Type B pancreatic cell (in vitro differentiated cells): ENCODE measurements around the gene IQCN. TPM values are rescaled to one million over a fixed set of nuclear protein-coding genes. Genes with fewer than 3 reads are reported as not detected.

Experiments used
- DNase-seq: peaks from one replicate; pipeline ENCODE4 v3.0.0; 2021; ENCODE audit warnings: mixed read lengths; ENCODE audit not compliant: unreplicated experiment; ENCODE audit errors: extremely low spot score
- H3K27ac Mint-ChIP-seq: 2 replicates; pipeline ENCODE4 v1.8.0; 2021; ENCODE audit warnings: mild to moderate bottlenecking, mixed read lengths
- H3K27me3 Mint-ChIP-seq: 2 replicates; pipeline ENCODE4 v1.8.0; 2021; ENCODE audit warnings: mixed read lengths
- H3K36me3 Mint-ChIP-seq: 2 replicates; pipeline ENCODE4 v1.8.0; 2021; ENCODE audit warnings: mixed read lengths
- H3K4me1 Mint-ChIP-seq: one replicate; pipeline ENCODE4 v1.8.0; 2021; ENCODE audit warnings: mixed read lengths; ENCODE audit not compliant: unreplicated experiment
- H3K4me3 Mint-ChIP-seq: 2 replicates; pipeline ENCODE4 v1.8.0; 2021; ENCODE audit warnings: mild to moderate bottlenecking, mixed read lengths
- H3K9me3 Mint-ChIP-seq: 2 replicates; pipeline ENCODE4 v1.8.0; 2021; ENCODE audit warnings: mixed read lengths
- total RNA-seq: library from RNA; stranded (reverse); gene quantifications from 2 replicates; pipeline ENCODE4 v1.2.1, GENCODE V29; 2021; ENCODE audit warnings: low replicate concordance
- TF ChIP-seq, protein P1 (sequence below): fragments of 200-600 bp; sonication (generic); conservative IDR thresholded peaks from 2 replicates; pipeline ENCODE4 v1.5.0; 2021; ENCODE audit warnings: antibody characterized with exemption, mild to moderate bottlenecking

Gene IQCN
- total RNA-seq, 1 donor from 2014 or later = 7.8 TPM

DNA sequence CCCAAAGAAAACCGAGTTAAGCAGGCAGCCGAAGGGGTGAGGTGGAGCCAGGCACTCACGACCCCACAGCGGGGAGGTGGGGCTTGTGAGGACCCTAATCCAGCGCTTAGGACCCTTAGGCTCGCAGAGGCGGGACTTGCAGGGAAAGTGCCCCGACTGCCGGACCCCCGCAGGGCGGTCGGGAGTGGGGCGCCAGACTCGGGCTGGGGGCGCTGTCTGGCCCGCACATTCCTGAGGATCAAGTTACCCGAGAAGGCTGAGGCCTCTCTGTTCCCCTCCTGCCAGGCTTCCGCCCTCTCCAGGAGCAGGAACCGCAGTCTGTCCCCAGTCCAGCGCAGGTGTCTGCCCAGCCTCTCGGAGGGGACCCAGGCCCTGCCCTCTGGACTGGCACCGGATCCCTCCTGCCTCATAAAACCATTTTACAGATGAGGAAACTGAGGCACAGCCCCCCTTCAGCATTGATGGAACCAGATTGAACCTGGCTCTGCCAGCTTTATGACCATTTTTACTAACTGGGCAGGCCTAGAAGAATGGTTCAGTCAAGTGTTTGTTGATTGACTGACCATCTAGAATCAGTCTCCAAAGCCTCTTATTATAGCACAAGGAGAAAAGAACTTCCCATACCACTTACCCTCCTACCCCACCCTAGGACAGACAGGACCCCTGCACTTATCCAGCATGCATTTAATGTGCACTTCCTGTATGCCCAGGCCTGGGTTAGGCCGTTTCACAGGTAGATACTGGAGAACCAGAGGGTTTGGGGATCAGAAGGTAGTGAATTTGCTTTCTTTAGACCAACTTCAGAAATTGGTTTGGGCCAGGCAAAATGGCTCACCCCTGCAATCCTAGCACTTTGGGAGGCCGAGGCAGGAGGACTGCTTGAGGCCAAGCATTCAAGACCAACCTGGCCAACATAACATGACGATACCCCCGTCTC, 13.9 kb upstream of the IQCN start:
- H3K27ac Mint-ChIP-seq = peak overlapping the region; percentile 56
- no peaks in the 10 kb centered on the region for H3K27me3 Mint-ChIP-seq
- TF ChIP-seq, protein P1, sequence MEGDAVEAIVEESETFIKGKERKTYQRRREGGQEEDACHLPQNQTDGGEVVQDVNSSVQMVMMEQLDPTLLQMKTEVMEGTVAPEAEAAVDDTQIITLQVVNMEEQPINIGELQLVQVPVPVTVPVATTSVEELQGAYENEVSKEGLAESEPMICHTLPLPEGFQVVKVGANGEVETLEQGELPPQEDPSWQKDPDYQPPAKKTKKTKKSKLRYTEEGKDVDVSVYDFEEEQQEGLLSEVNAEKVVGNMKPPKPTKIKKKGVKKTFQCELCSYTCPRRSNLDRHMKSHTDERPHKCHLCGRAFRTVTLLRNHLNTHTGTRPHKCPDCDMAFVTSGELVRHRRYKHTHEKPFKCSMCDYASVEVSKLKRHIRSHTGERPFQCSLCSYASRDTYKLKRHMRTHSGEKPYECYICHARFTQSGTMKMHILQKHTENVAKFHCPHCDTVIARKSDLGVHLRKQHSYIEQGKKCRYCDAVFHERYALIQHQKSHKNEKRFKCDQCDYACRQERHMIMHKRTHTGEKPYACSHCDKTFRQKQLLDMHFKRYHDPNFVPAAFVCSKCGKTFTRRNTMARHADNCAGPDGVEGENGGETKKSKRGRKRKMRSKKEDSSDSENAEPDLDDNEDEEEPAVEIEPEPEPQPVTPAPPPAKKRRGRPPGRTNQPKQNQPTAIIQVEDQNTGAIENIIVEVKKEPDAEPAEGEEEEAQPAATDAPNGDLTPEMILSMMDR = no peak
- H3K9me3 Mint-ChIP-seq = no peaks in the 10 kb centered on the region
- no peak for DNase-seq
- H3K36me3 Mint-ChIP-seq = no peaks in the 10 kb centered on the region
- peaks cover 41% of the 10 kb centered on the region for H3K4me1 Mint-ChIP-seq
- peak overlapping the region; percentile 34 for H3K4me3 Mint-ChIP-seq

DNA sequence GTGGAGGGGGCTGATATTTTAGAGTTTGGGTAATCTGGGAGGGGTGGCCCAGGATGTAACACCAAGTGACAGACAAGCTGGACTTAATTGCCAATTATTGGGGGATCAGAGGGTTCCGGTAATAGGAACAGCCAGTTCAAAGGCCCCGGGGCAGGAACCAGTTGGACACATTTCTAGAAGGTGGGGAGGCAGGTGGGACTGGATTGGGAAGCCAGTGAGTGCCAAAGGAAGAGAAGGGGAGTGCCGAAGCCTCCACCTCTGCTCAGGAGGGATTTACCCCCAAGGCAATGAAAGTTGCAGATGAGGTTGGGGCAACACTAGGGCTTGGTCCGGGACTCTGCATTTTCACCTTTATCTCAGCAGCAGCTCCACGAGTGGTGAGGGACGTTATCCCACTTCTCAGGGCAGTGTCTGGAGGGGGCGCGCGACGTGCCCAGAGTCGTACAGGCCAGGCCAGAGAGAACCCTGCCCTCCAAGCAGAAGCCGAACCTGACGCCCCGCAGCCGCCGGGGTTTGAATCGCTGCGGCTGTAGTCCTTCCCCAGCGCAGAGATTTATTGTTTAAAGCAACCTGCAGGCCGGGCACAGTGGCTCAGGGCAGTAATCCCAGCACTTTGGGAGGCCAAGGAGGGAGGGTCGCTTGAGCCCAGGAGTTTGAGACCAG, 12.9 kb upstream of the IQCN start:
- H3K27ac Mint-ChIP-seq = peak overlapping the region; percentile 81
- DNase-seq = no peak
- H3K36me3 Mint-ChIP-seq = no peaks in the 10 kb centered on the region
- H3K4me1 Mint-ChIP-seq = peaks cover 46% of the 10 kb centered on the region
- no peaks in the 10 kb centered on the region for H3K9me3 Mint-ChIP-seq
- peak overlapping the region; percentile 69 for H3K4me3 Mint-ChIP-seq
- TF ChIP-seq, protein P1 = no peak
- no peaks in the 10 kb centered on the region for H3K27me3 Mint-ChIP-seq

DNA sequence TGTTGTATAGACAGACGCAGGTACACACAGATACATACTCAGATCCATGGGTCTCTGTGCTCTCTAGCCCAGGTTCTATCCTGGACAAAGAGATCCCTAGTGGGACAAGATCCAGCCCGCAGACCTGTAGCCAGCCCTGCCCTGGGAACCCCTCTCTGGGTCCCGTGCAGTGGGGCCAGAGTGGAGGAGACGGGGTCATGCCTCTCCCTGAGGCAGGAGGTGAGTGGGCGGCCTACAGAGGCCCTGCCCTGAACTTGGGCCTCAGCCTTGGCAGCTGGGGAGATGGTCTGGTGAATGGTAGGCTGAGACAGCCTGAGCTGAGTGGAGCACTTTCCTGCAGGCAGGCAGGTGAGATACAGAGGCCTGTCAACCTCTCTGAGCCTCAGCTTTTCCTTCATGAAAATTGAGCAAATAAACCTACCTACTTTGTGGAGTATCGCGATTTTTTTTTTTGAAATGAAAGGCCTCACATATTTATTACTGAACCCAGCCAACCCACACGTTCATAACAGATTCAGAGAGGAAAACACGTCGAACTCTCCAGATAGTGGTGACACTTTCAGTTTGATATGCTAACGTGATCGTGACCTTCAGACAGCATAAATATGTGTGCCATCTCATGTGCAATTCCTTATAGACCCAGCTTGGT, 10.6 kb upstream of the IQCN start:
- Mint-ChIP-seq H3K36me3 (peaks cover under 1% of the 10 kb centered on the region), H3K27ac (peak overlapping the region; percentile 83), H3K9me3 (no peaks in the 10 kb centered on the region), H3K27me3 (peaks cover 1% of the 10 kb centered on the region), H3K4me1 (peaks cover 35% of the 10 kb centered on the region), H3K4me3 (peak overlapping the region; percentile 51)
- TF ChIP-seq, protein P1 = no peak
- no peak for DNase-seq

DNA sequence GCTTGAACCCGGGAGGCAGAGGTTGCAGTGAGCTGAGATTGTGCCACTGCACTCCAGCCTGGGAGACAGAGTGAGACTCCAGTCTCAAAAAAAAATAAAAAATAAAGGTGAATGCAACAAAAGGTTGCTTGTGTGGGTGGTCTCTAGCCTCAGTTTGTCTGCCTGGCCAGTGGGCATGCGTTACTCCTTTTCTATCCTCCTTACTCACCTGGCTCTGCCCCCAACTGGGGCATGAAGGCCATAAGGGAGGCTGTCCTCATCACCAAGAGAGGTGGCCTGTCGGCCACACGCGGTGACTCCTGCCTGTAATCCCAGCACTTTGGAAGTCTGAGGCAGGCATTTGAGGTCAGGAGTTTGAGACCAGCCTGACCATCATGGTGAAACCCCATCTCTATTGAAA, 9.1 kb upstream of the IQCN start:
- H3K36me3 Mint-ChIP-seq = peaks cover 8% of the 10 kb centered on the region
- H3K9me3 Mint-ChIP-seq = no peaks in the 10 kb centered on the region
- no peak overlapping the region for H3K4me3 Mint-ChIP-seq
- no peak for DNase-seq
- TF ChIP-seq, protein P1 = no peak
- no peak overlapping the region for H3K27ac Mint-ChIP-seq
- H3K4me1 Mint-ChIP-seq = peaks cover 38% of the 10 kb centered on the region
- H3K27me3 Mint-ChIP-seq = peaks cover 6% of the 10 kb centered on the region

DNA sequence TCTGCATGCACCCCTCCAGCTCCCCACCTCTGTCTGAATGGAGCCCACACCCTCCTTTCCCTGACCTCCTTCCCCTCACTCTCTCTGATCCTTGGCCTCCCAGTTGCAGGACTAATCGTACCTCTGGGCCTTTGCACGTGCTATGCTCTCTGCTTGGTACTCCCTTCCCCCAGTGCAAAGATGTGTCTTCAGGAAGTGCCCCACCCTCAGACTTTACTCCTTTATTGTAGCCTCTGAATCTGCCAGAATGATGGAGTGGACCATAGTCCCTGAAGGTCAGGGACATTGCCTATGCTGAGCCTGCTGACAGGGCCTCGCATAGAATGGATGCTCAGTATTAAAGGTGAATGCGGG, 8.5 kb upstream of the IQCN start:
- no peak for DNase-seq
- H3K4me1 Mint-ChIP-seq = peaks cover 38% of the 10 kb centered on the region
- H3K27ac Mint-ChIP-seq = peak overlapping the region; percentile 96
- H3K9me3 Mint-ChIP-seq = no peaks in the 10 kb centered on the region
- H3K36me3 Mint-ChIP-seq = peaks cover 8% of the 10 kb centered on the region
- H3K27me3 Mint-ChIP-seq = peaks cover 6% of the 10 kb centered on the region
- TF ChIP-seq, protein P1 = no peak
- peak overlapping the region; percentile 84 for H3K4me3 Mint-ChIP-seq
